Activated naive CD8-positive, alpha-beta T cell treated with anti-CD3 and anti-CD28 coated beads, Interleukin-2, amount 50 U/mL, for 24 hours (primary cell): ENCODE measurements around the gene METTL21A.
"Not testable (repeated sequence)": the region's sequence is repeated elsewhere in the genome, so short reads cannot be mapped to it uniquely, and the experiment has no call there.

Experiments used
- ATAC-seq: fragments of 150-1000 bp; cut with Tn5 transposase; one replicate; pipeline ENCODE4 v1.10.0; 2021
- DNase-seq: peaks from one replicate; pipeline ENCODE4 v3.0.0; 2021
- H3K27ac Mint-ChIP-seq: one replicate; pipeline ENCODE4 v1.8.0; 2021; ENCODE audit warnings: mild to moderate bottlenecking, mixed read lengths
- H3K27me3 Mint-ChIP-seq: one replicate; pipeline ENCODE4 v1.8.0; 2021; ENCODE audit warnings: mixed read lengths
- H3K36me3 Mint-ChIP-seq: one replicate; pipeline ENCODE4 v1.8.0; 2021; ENCODE audit warnings: low read depth, mixed read lengths
- H3K4me1 Mint-ChIP-seq: one replicate; pipeline ENCODE4 v1.8.0; 2021; ENCODE audit warnings: mixed read lengths
- H3K4me3 Mint-ChIP-seq: one replicate; pipeline ENCODE4 v1.8.0; 2021; ENCODE audit warnings: mild to moderate bottlenecking, moderate library complexity, mixed read lengths
- H3K9me3 Mint-ChIP-seq: one replicate; pipeline ENCODE4 v1.8.0; 2021; ENCODE audit warnings: mixed read lengths

The METTL21A gene

DNA sequence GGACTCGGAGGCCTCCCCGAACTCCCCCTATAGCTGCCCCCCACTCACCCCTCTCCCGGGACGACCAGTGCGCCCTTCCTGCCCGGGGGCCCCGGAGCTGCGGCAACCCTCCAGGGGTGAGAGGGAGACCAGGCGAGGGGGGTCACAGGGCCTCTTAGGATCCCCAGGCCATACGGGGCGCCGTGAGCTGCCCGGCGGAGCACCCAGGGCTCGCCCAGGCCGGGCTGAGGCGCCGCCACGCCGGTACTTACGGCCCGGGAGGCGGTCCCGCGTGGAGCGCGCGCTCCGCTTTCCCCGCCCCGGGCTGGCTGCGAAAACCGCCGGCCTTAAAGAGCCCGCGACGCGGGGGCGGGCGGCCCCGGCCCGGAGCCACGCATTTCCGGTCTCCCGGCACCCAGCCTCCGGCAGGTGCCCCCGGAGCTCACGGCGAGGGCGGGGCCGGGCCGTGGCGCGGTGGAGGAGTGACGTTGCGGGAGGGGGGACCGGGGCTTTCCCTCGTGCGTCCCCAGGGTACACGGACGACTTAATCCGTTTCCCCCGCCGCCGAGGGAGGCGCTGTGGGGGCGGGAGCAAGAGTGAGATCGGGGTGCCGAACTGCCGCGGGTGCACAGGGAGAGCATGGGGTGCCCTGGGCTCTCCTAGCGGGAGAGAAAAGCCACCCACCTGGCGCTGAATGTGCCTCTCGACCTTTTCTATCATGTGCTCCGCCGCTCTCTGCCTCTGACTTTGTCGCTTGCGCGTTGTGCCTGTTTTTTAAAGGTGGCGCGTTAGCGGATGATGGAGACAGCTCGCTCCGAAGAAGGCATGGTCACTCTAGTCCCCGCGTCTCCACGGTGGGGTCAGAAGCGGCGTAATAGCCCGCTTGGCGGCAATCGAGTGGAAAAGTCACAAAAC lies at the start of gene METTL21A:
TSS of gene METTL21A (minus strand) at position 381 of the 894 bp plus-strand sequence. CDS start 1,019 bp downstream, outside the sequence.
- ATAC-seq: peak; percentile 84
- peaks cover 31% of the 10 kb centered on the region for H3K36me3 Mint-ChIP-seq
- peak within 1 kb of the TSS; percentile 91 for H3K27ac Mint-ChIP-seq
- no peaks in the 10 kb centered on the region for H3K9me3 Mint-ChIP-seq
- DNase-seq: peak; percentile 94
- H3K4me1 Mint-ChIP-seq: peaks cover 62% of the 10 kb centered on the region
- H3K4me3 Mint-ChIP-seq: peak within 1 kb of the TSS; percentile 88
- no peaks in the 10 kb centered on the region for H3K27me3 Mint-ChIP-seq

- Mint-ChIP-seq H3K27me3 (peaks cover 5% of the 10 kb centered on the region), H3K36me3 (no peaks in the 10 kb centered on the region), H3K9me3 (no peaks in the 10 kb centered on the region), H3K4me1 (no peaks in the 10 kb centered on the region), H3K4me3 (no peak overlapping the region), H3K27ac (no peak overlapping the region)
- no peak for DNase-seq
- no peak for ATAC-seq
Measured at GRCh38 chr2:207674826-207675225, 49.6 kb upstream of the METTL21A start.

- Mint-ChIP-seq H3K36me3 (no peaks in the 10 kb centered on the region), H3K4me1 (no peaks in the 10 kb centered on the region), H3K27me3 (peaks cover 3% of the 10 kb centered on the region), H3K9me3 (no peaks in the 10 kb centered on the region), H3K4me3 (no peak overlapping the region), H3K27ac (no peak overlapping the region)
- ATAC-seq (no peak), DNase-seq (no peak)
Measured at GRCh38 chr2:207674266-207674774, 49.1 kb upstream of the METTL21A start.

DNA sequence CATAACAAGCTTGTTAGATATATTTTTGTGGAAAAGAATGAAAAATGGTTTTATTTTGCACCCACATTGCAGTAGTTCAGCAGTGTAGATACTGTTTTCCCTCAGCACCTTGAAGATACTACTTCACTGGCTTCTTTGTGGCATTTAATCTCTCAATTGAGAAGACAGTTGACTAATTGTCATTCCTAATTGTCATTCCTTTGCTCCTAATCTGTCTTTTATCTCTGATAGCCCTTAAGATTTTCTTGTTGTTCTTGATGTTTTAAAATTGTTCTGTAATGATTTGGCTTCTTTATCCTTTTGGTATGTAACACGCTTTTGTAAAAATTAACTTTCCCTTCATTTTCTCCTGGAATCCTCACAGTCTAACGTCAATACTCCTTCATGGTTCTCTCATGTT lies 48.2 kb upstream of the METTL21A start:
- H3K36me3 Mint-ChIP-seq: no peaks in the 10 kb centered on the region
- H3K27ac Mint-ChIP-seq: no peak overlapping the region
- ATAC-seq (no peak), DNase-seq (no peak)
- no peaks in the 10 kb centered on the region for H3K4me1 Mint-ChIP-seq
- no peaks in the 10 kb centered on the region for H3K9me3 Mint-ChIP-seq
- peaks cover 3% of the 10 kb centered on the region for H3K27me3 Mint-ChIP-seq
- no peak overlapping the region for H3K4me3 Mint-ChIP-seq

- H3K27me3 Mint-ChIP-seq: no peaks in the 10 kb centered on the region
- H3K27ac Mint-ChIP-seq: no peak overlapping the region
- no peaks in the 10 kb centered on the region for H3K9me3 Mint-ChIP-seq
- ATAC-seq (no peak), DNase-seq (no peak)
- H3K4me1 Mint-ChIP-seq: peaks cover 6% of the 10 kb centered on the region
- H3K36me3 Mint-ChIP-seq: no peaks in the 10 kb centered on the region
- H3K4me3 Mint-ChIP-seq: no peak overlapping the region
Measured at GRCh38 chr2:207670887-207671286, 45.7 kb upstream of the METTL21A start.

GRCh38 chr2:207663870-207664545 lies 38.8 kb upstream of the METTL21A start:
- no peak for ATAC-seq
- no peak for DNase-seq
- no peaks in the 10 kb centered on the region for H3K9me3 Mint-ChIP-seq
- no peak overlapping the region for H3K4me3 Mint-ChIP-seq
- no peaks in the 10 kb centered on the region for H3K36me3 Mint-ChIP-seq
- H3K27ac Mint-ChIP-seq: no peak overlapping the region
- H3K4me1 Mint-ChIP-seq: peaks cover 8% of the 10 kb centered on the region
- no peaks in the 10 kb centered on the region for H3K27me3 Mint-ChIP-seq

- Mint-ChIP-seq H3K36me3 (no peaks in the 10 kb centered on the region), H3K27ac (peak overlapping the region; percentile 43), H3K4me1 (peaks cover 6% of the 10 kb centered on the region), H3K27me3 (no peaks in the 10 kb centered on the region), H3K4me3 (no peak overlapping the region), H3K9me3 (no peaks in the 10 kb centered on the region)
- DNase-seq (no peak), ATAC-seq (peak; percentile 78)
Measured at GRCh38 chr2:207662203-207662602, 37.0 kb upstream of the METTL21A start.

DNA sequence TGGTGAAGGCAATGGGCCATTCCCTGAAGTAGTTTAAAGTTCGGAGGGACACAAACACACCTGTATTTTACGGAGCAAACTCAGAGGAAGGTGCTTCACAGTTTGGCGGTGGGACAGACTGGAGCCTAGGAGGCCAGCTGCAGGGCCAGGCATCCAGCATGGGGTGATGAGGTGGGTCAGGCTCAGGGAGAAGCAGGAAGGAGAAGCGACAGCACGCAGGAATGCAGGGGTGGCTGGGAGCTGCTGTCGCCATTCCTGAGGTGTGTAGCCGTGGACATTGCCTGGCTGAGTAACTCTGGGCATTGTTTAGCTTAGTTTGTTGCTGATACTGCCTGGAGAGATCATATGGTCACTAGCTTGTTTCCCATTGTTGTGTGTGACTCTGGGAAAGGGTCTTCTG lies 35.8 kb upstream of the METTL21A start:
- peaks cover 2% of the 10 kb centered on the region for H3K4me1 Mint-ChIP-seq

DNA sequence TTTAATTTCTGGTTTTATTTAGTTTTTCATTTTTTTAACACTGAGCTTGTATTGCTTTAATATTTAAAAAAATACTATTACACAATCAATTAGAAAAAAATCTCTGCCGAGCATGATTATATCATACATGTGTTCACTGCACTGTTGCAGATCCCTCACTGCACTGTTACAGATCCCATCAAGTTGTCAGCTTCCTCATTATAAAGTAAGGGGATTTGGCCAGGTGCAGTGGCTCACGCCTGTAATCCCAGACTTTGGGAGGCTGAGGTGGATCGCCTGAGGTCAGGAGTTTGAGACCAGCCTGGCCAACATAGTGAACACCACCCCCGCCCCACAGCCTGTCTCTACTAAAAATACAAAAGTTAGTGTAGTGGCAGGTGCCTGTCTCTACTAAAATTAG lies 33.0 kb upstream of the METTL21A start:
- DNase-seq: no peak
- H3K27ac Mint-ChIP-seq: no peak overlapping the region
- ATAC-seq: no peak
- H3K4me3 Mint-ChIP-seq: no peak overlapping the region
- H3K27me3 Mint-ChIP-seq: no peaks in the 10 kb centered on the region
- H3K4me1 Mint-ChIP-seq: peaks cover 2% of the 10 kb centered on the region
- no peaks in the 10 kb centered on the region for H3K36me3 Mint-ChIP-seq
- no peaks in the 10 kb centered on the region for H3K9me3 Mint-ChIP-seq

More for the DNA sequence above, 35.8 kb upstream of the METTL21A start:
- ATAC-seq (no peak), DNase-seq (no peak)
- H3K9me3 Mint-ChIP-seq: no peaks in the 10 kb centered on the region
- no peaks in the 10 kb centered on the region for H3K36me3 Mint-ChIP-seq
- H3K27ac Mint-ChIP-seq: no peak overlapping the region
- H3K4me3 Mint-ChIP-seq: no peak overlapping the region
- H3K27me3 Mint-ChIP-seq: no peaks in the 10 kb centered on the region

DNA sequence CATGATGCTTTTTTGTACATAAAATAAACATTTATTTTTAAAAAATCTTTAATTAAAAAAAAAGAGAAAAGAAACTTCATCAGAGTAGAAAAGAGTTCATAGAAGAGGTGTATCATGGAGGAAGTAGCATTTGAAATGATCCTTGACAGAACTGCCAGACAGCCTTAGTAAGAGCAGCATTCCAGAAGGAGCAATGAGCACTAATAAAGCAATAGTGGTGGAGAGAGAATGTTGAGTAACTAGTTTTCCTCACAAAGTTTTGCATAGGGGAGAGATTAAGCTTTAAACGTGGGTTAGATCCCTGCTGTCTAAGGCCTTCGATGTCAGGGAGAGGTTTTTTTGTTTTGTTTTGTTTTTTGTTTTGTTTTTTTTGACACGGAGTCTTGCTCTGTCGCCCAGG lies 29.8 kb upstream of the METTL21A start:
- H3K4me3 Mint-ChIP-seq: no peak overlapping the region
- H3K27ac Mint-ChIP-seq: no peak overlapping the region
- ATAC-seq (no peak), DNase-seq (no peak)
- H3K4me1 Mint-ChIP-seq: no peaks in the 10 kb centered on the region
- H3K9me3 Mint-ChIP-seq: no peaks in the 10 kb centered on the region
- no peaks in the 10 kb centered on the region for H3K27me3 Mint-ChIP-seq
- no peaks in the 10 kb centered on the region for H3K36me3 Mint-ChIP-seq

DNA sequence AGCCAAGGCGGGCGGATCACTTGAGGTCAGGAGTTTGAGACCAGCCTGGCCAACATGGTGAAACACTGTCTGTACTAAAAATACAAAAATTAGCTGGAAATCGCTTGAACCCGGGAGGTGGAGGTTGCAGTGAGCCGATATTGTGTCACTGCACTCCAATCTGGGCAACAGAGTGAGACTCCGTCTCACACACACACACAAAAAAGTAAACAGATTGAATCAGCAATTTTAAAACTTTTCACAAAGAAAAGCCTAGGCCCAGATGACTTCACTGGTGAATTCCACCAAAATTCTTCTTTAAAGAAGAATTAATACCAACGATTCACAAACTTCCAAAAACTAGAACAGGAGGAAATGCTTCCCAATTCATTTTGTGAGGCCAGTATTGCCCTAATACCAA lies 21.4 kb upstream of the METTL21A start:
- not testable (repeated sequence) for H3K9me3 Mint-ChIP-seq, DNase-seq, H3K4me1 Mint-ChIP-seq, H3K27ac Mint-ChIP-seq, H3K27me3 Mint-ChIP-seq, H3K4me3 Mint-ChIP-seq, ATAC-seq, H3K36me3 Mint-ChIP-seq

DNA sequence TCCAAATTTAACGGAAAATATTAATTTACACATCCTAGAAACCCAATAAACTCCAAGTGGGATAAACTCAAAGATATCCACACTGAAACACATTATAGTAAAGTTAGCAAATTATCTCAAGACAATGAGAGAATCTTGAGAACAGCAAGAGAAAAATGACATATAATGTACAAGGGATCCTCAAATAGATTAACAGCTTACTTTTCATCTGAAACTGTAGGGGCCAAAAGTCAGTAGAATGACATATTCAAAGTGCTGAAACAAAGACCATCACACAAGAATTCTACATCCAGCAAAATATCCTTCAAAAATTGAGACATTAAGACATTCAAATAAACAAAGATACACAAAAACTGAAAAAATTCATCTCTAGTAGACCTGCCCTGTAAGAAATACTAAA lies 18.7 kb upstream of the METTL21A start:
- Mint-ChIP-seq H3K4me1 (no peaks in the 10 kb centered on the region), H3K27ac (no peak overlapping the region), H3K27me3 (peaks cover 10% of the 10 kb centered on the region), H3K4me3 (no peak overlapping the region), H3K9me3 (peaks cover 11% of the 10 kb centered on the region), H3K36me3 (peaks cover 6% of the 10 kb centered on the region)
- no peak for ATAC-seq
- no peak for DNase-seq

GRCh38 chr2:207640661-207641060 lies 15.5 kb upstream of the METTL21A start:
- no peaks in the 10 kb centered on the region for H3K4me1 Mint-ChIP-seq
- H3K27me3 Mint-ChIP-seq: peaks cover 10% of the 10 kb centered on the region
- DNase-seq (no peak), ATAC-seq (no peak)
- H3K9me3 Mint-ChIP-seq: peaks cover 11% of the 10 kb centered on the region
- H3K4me3 Mint-ChIP-seq: no peak overlapping the region
- no peak overlapping the region for H3K27ac Mint-ChIP-seq
- H3K36me3 Mint-ChIP-seq: peaks cover 6% of the 10 kb centered on the region

DNA sequence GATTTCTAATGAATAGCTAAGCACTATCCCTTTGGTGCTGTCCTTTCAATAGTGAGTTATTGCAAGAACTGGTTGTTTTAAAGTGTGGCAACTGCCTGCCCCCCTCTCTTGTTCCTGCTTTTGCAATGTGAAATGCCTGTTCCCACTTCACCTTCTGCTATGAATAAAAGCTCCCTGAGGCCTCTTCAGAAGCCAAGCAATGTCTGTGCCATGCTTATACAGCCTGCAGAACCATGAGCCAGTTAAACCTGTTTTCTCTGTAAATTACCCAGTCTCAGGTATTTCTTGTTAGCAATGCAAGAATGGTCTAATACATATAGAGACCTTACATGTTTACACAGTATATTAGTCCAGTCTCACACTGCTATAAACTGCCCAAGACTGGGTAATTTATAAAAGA lies 15.0 kb upstream of the METTL21A start:
- H3K4me1 Mint-ChIP-seq: no peaks in the 10 kb centered on the region
- peaks cover 10% of the 10 kb centered on the region for H3K27me3 Mint-ChIP-seq
- H3K36me3 Mint-ChIP-seq: peaks cover 6% of the 10 kb centered on the region
- peaks cover 11% of the 10 kb centered on the region for H3K9me3 Mint-ChIP-seq
- no peak for ATAC-seq
- no peak overlapping the region for H3K27ac Mint-ChIP-seq
- no peak for DNase-seq
- no peak overlapping the region for H3K4me3 Mint-ChIP-seq

DNA sequence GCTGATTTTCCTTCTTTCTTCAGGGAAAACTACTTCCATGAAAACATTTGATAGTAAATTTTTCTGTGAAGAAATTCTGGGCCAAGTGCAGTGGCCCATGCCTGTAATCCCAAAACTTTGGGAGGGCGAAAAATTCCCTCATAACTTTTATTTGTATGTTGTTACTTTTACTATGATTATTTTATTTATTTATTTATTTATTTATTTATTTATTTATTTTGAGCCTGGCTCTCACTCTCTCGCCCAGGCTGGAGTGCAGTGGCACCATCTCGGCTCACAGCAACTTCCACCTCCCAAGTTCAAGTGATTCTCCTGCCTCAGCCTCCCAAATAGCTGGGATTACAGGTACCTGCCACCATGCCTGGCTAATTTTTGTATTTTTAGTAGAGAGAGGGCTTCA lies 14.1 kb upstream of the METTL21A start:
- peaks cover 11% of the 10 kb centered on the region for H3K9me3 Mint-ChIP-seq
- H3K27me3 Mint-ChIP-seq, H3K36me3 Mint-ChIP-seq, ATAC-seq, DNase-seq, H3K27ac Mint-ChIP-seq, H3K4me3 Mint-ChIP-seq, H3K4me1 Mint-ChIP-seq: not testable (repeated sequence)
